ENCODE data around the gene DAB1.
"Not testable (repeated sequence)": the region's sequence is repeated elsewhere in the genome, so short reads cannot be mapped to it uniquely, and the experiment has no call there.

Gene DAB1

GRCh38 chr1:57272150-57272549 is 151.7 kb downstream of the DAB1 start:
- DNase-seq (ENCODE audit: low read depth in 3 of 3): no peak

GRCh38 chr1:57270927-57271698 is 152.7 kb downstream of the DAB1 start:
- DNase-seq (ENCODE audit: low read depth in 3 of 3): no peak

GRCh38 chr1:57269630-57270225 is 154.1 kb downstream of the DAB1 start:
- no peak for DNase-seq (ENCODE audit: low read depth in 3 of 3)

- no peak for DNase-seq (ENCODE audit: low read depth in 3 of 3)
Measured at GRCh38 chr1:57265104-57265503, 158.8 kb downstream of the DAB1 start.

- no peak for DNase-seq (ENCODE audit: low read depth in 3 of 3)
Measured at GRCh38 chr1:57262472-57262871, 161.4 kb downstream of the DAB1 start.

GRCh38 chr1:57258557-57259325 is 165.1 kb downstream of the DAB1 start:
- DNase-seq (ENCODE audit: low read depth in 3 of 3): no peak

DNA sequence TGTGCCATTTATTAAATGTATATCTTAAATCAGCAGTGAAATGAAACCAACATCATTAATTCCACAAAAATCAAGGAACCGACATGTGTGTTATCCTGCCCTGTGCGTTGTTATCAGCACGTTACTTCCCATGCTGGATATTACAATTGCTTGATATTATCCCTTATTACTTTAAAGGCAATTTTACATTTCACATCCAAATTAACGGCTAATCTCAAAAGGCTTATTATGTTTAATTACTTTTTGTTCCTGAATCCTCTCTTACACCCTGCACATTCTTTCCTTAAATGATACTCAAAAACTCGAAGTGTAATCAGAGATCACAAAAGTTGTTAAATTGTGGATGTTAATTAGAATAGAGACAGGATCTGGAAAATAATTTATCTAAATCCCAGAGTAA is 167.9 kb downstream of the DAB1 start:
- DNase-seq (ENCODE audit: low read depth in 3 of 3): no peak

- DNase-seq (ENCODE audit: low read depth in 3 of 3): no peak
Measured at GRCh38 chr1:57254022-57254421, 169.8 kb downstream of the DAB1 start.

- DNase-seq (ENCODE audit: low read depth in 3 of 3): no peak
Measured at GRCh38 chr1:57252597-57253294, 171.1 kb downstream of the DAB1 start.

DNA sequence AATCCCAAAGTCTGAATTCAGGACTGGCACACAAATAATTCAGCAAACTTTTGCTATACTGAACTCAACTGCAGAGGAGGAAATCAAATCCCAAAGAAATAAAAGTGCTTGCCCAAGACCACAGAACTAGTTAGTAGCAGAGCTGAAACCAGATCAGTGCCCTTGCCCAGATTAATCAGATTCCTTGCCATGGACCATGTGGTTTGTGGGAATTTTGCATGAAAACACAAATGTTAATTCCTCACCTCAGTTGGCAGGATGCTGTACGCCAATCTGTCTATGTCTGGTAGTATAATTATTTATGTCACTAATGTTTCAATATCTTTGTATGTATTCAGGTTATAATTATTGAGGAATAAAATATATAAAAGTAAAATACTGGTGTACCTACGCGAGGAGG is 173.8 kb downstream of the DAB1 start:
- DNase-seq (ENCODE audit: low read depth in 3 of 3): no peak

GRCh38 chr1:57249511-57249910 is 174.3 kb downstream of the DAB1 start:
- DNase-seq (ENCODE audit: low read depth in 3 of 3): no peak

GRCh38 chr1:57248830-57249229 is 175.0 kb downstream of the DAB1 start:
- DNase-seq (ENCODE audit: low read depth in 3 of 3): no peak

DNA sequence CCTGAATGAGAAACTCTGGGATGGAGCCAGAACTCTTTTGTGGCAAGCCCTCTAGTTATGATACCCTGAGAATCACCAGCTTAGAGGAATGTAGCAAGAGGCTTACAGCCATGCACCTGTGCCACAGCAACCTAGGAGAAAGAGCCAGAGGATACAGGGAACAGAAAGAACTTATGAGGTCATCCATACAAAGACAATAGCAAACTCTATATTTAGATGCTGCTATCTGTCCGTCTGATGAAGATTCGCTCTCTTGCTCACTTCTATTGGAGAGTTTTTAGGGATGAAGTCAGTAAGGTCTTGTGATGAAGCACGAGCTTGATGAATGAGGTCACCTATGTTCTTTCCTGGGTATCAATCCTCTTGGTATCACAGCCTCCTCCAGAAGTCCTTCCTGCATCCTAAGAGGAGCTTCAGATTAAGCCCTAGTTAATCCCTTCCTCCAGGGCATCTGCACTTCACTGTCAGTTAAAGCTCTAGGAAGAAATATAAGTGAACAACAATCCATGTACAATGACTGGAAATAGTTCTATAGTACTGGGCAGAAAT is 185.6 kb downstream of the DAB1 start:
- no peak for DNase-seq (ENCODE audit: low read depth in 3 of 3)

DNA sequence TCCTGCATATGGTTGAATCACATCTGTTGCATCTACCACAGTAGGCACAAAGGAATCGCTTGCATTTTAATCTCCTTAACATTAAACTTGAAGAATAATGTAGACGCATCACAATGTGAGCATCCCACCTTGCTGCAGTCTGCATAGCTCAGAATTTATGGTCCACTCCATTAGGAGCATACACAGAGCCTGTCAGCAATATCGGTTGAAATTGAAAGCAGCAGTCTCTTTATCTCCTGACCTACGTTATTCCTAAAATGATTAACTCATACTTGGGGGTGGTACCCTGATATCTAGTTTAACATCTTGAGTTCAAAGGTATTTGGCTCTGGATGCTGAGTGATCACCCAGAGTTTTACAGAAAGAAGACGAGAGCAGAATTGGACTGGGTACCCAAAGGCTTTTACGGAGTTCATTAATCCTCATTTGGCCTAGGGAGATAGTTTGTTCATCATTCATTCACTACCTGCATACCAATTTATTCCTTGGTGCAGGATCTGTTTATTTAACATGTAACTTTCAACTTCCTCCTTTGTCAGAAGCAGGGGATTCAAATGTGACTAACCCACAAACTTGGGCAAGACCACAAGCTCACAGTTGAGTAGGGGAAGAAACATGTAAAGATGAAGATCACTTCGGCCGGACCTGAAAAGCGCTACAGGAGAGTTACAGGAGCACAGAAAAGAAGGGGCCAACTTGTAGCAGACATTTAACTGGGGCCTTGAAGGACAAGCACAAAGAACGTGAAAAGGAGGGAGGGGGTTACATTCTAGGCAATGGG is 187.9 kb downstream of the DAB1 start:
- DNase-seq (ENCODE audit: low read depth in 3 of 3): no peak

GRCh38 chr1:57234459-57234858 is 189.4 kb downstream of the DAB1 start:
- no peak for DNase-seq (ENCODE audit: low read depth in 3 of 3)

DNA sequence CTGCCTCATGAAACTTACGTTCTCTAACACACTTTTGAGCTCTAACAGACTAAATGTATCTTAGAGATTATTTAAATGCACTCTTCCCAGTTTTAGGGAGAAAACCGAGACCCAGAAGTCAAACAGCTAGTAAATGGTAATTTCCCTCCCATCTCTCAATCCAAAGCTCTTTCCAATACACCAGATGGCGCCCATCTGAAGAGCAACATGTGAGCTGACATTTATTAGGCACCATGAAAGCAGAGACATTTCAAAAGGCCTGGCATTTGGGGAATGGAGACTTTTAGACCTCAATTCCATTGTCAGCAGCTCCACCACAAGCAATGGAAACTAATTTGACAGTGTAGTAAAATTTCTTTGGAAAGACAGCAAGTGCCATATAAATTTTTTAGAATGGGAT is 191.4 kb downstream of the DAB1 start:
- DNase-seq (ENCODE audit: low read depth in 3 of 3): no peak

DNA sequence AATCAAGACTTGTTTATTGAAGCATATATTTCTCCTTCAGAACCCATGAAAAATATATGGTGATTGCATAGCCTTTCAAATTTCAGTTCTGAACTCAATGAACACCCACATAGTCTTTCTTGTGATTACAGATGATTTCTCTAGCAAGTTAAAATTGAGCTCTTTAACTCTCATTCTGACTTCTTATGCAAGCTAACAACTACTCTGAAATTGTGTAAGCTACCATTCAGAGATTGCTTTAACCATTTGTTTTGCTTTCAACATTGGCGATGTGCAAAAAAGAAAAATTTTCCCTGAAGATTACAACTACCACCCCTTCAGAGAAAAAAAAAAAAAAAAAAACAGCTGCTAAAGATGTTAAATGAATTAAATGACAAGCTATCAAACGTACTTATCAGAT is 193.9 kb downstream of the DAB1 start:
- DNase-seq (ENCODE audit: low read depth in 3 of 3): no peak

- no peak for DNase-seq (ENCODE audit: low read depth in 3 of 3)
Measured at GRCh38 chr1:57229076-57229475, 194.8 kb downstream of the DAB1 start.

- DNase-seq (ENCODE audit: low read depth in 3 of 3): no peak
Measured at GRCh38 chr1:57222801-57223200, 201.1 kb downstream of the DAB1 start.

GRCh38 chr1:57222307-57222706 is 201.6 kb downstream of the DAB1 start:
- DNase-seq (ENCODE audit: low read depth in 3 of 3): no peak

DNA sequence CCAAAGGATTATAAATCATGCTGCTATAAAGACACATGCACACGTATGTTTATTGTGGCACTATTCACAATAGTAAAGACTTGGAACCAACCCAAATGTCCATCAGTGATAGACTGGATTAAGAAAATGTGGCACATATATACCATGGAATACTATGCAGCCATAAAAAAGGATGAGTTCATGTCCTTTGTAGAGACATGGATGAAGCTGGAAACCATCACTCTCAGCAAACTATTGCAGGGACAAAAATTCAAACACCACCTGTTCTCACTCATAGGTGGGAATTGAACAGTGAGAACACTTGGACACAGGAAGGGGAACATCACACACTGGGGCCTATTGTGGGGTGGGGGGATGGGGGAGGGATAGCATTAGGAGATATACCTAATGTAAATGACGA is 203.0 kb downstream of the DAB1 start:
- DNase-seq (ENCODE audit: low read depth in 3 of 3): not testable (repeated sequence)

All from stimulated activated CD4-positive, alpha-beta T cell treated with anti-CD3 and anti-CD28 coated beads, TNF-alpha, amount 100 ng/mL, for 24 hours (primary cell).